ENCODE data around the gene PTGES2.

Gene PTGES2

DNA sequence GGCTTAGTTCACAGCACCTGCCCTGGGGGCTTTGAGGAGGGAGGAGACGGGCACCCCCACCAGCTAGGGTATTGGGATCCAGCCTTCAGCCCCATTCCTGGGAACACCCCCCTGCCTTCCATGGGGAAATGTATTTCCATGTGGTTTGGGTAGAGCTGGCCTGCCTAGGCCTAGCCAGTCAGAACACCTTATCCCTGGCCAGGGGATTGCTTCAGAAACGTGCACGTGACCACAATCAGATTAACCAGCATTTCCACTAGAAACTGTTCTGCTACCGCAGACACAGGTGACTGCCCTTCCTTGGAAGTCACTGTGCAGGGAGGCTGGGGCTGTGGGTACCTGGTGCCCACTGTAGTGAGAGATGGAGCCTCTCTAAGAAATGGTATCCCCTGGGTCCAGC is 46.5 kb upstream of the PTGES2 start:
- no peak for ATAC-seq
- TF ChIP-seq TCF4 (CRISPR knock-in tag; IDR thresholded peaks at IDR 0.05; ENCODE audit: borderline replicate concordance), result no peak
- no peak for TF ChIP-seq BACH2 (CRISPR knock-in tag; IDR thresholded peaks at IDR 0.05; ENCODE audit: borderline replicate concordance)
- TF ChIP-seq, protein P1, sequence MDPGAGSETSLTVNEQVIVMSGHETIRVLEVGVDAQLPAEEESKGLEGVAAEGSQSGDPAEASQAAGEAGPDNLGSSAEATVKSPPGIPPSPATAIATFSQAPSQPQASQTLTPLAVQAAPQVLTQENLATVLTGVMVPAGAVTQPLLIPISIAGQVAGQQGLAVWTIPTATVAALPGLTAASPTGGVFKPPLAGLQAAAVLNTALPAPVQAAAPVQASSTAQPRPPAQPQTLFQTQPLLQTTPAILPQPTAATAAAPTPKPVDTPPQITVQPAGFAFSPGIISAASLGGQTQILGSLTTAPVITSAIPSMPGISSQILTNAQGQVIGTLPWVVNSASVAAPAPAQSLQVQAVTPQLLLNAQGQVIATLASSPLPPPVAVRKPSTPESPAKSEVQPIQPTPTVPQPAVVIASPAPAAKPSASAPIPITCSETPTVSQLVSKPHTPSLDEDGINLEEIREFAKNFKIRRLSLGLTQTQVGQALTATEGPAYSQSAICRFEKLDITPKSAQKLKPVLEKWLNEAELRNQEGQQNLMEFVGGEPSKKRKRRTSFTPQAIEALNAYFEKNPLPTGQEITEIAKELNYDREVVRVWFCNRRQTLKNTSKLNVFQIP (CRISPR knock-in tag; IDR thresholded peaks at IDR 0.05; ENCODE audit: borderline replicate concordance, low read depth), result no peak
- no peak for TF ChIP-seq ZC3H10 (CRISPR knock-in tag; IDR thresholded peaks at IDR 0.05)
- TF ChIP-seq TOX (CRISPR knock-in tag; IDR thresholded peaks at IDR 0.05; ENCODE audit: borderline replicate concordance), result no peak
- no peak for TF ChIP-seq ESRRG (CRISPR knock-in tag; IDR thresholded peaks at IDR 0.05)
- TF ChIP-seq ISL1 (CRISPR knock-in tag; IDR thresholded peaks at IDR 0.05), result no peak
- no peak for TF ChIP-seq SNAI2 (CRISPR knock-in tag; IDR thresholded peaks at IDR 0.05)
- TF ChIP-seq PPARA (CRISPR knock-in tag; IDR thresholded peaks at IDR 0.05; ENCODE audit: borderline replicate concordance), result no peak
- TF ChIP-seq, protein P2, sequence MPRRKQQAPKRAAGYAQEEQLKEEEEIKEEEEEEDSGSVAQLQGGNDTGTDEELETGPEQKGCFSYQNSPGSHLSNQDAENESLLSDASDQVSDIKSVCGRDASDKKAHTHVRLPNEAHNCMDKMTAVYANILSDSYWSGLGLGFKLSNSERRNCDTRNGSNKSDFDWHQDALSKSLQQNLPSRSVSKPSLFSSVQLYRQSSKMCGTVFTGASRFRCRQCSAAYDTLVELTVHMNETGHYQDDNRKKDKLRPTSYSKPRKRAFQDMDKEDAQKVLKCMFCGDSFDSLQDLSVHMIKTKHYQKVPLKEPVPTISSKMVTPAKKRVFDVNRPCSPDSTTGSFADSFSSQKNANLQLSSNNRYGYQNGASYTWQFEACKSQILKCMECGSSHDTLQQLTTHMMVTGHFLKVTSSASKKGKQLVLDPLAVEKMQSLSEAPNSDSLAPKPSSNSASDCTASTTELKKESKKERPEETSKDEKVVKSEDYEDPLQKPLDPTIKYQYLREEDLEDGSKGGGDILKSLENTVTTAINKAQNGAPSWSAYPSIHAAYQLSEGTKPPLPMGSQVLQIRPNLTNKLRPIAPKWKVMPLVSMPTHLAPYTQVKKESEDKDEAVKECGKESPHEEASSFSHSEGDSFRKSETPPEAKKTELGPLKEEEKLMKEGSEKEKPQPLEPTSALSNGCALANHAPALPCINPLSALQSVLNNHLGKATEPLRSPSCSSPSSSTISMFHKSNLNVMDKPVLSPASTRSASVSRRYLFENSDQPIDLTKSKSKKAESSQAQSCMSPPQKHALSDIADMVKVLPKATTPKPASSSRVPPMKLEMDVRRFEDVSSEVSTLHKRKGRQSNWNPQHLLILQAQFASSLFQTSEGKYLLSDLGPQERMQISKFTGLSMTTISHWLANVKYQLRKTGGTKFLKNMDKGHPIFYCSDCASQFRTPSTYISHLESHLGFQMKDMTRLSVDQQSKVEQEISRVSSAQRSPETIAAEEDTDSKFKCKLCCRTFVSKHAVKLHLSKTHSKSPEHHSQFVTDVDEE (CRISPR knock-in tag; IDR thresholded peaks at IDR 0.05), result no peak
- TF ChIP-seq ZFP3 (CRISPR knock-in tag; IDR thresholded peaks at IDR 0.05), result no peak
- TF ChIP-seq, protein P3, sequence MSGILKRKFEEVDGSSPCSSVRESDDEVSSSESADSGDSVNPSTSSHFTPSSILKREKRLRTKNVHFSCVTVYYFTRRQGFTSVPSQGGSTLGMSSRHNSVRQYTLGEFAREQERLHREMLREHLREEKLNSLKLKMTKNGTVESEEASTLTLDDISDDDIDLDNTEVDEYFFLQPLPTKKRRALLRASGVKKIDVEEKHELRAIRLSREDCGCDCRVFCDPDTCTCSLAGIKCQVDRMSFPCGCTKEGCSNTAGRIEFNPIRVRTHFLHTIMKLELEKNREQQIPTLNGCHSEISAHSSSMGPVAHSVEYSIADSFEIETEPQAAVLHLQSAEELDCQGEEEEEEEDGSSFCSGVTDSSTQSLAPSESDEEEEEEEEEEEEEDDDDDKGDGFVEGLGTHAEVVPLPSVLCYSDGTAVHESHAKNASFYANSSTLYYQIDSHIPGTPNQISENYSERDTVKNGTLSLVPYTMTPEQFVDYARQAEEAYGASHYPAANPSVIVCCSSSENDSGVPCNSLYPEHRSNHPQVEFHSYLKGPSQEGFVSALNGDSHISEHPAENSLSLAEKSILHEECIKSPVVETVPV (CRISPR knock-in tag; IDR thresholded peaks at IDR 0.05), result no peak
- no peak for TF ChIP-seq OSR1 (CRISPR knock-in tag; IDR thresholded peaks at IDR 0.05)
- TF ChIP-seq ZNF8 (CRISPR knock-in tag; IDR thresholded peaks at IDR 0.05), result no peak
- TF ChIP-seq, protein P4, sequence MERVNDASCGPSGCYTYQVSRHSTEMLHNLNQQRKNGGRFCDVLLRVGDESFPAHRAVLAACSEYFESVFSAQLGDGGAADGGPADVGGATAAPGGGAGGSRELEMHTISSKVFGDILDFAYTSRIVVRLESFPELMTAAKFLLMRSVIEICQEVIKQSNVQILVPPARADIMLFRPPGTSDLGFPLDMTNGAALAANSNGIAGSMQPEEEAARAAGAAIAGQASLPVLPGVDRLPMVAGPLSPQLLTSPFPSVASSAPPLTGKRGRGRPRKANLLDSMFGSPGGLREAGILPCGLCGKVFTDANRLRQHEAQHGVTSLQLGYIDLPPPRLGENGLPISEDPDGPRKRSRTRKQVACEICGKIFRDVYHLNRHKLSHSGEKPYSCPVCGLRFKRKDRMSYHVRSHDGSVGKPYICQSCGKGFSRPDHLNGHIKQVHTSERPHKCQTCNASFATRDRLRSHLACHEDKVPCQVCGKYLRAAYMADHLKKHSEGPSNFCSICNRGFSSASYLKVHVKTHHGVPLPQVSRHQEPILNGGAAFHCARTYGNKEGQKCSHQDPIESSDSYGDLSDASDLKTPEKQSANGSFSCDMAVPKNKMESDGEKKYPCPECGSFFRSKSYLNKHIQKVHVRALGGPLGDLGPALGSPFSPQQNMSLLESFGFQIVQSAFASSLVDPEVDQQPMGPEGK (CRISPR knock-in tag; IDR thresholded peaks at IDR 0.05; ENCODE audit: borderline replicate concordance), result no peak
- TF ChIP-seq, protein P5, sequence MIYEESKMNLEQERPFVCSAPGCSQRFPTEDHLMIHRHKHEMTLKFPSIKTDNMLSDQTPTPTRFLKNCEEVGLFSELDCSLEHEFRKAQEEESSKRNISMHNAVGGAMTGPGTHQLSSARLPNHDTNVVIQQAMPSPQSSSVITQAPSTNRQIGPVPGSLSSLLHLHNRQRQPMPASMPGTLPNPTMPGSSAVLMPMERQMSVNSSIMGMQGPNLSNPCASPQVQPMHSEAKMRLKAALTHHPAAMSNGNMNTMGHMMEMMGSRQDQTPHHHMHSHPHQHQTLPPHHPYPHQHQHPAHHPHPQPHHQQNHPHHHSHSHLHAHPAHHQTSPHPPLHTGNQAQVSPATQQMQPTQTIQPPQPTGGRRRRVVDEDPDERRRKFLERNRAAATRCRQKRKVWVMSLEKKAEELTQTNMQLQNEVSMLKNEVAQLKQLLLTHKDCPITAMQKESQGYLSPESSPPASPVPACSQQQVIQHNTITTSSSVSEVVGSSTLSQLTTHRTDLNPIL (CRISPR knock-in tag; IDR thresholded peaks at IDR 0.05; ENCODE audit: low read depth), result no peak
- TF ChIP-seq CSDC2 (CRISPR knock-in tag; IDR thresholded peaks at IDR 0.05), result no peak
- no peak for TF ChIP-seq ZFP30 (CRISPR knock-in tag; IDR thresholded peaks at IDR 0.05)
- TF ChIP-seq RARB (CRISPR knock-in tag; IDR thresholded peaks at IDR 0.05), result no peak

DNA sequence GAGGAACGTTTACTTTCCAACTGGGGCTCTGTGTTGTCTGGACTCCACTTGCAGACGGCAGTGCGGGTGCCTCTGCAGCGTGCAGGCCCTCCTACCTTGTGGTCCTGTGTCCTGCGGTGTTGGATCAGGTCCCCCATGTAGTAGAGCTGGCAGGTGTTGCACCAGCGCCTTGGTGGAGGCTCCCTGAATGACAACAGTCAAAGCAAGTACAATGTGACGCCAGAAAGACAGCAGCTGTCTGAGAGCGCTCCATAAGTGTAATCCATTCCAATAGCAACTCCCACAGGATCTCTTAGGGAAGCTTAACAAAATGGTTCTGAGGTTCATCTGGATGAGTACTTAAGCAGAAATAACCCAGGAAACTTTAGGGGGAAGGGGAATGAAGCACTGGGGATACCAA is 42.4 kb upstream of the PTGES2 start:
- TF ChIP-seq ZNF70 (CRISPR knock-in tag; IDR thresholded peaks at IDR 0.05) (no peak), ESRRG (CRISPR knock-in tag; IDR thresholded peaks at IDR 0.05) (no peak), ZFP30 (CRISPR knock-in tag; IDR thresholded peaks at IDR 0.05) (no peak), GLIS3 (CRISPR knock-in tag; IDR thresholded peaks at IDR 0.05) (no peak), ZNF8 (CRISPR knock-in tag; IDR thresholded peaks at IDR 0.05) (no peak), RARB (CRISPR knock-in tag; IDR thresholded peaks at IDR 0.05) (no peak)
- TF ChIP-seq, protein P5 (CRISPR knock-in tag; IDR thresholded peaks at IDR 0.05; ENCODE audit: low read depth), result no peak
- ATAC-seq, result no peak

Measured in SK-N-SH treated with all-trans-retinoic acid at 6 μM for 48 hours (cell line).